Osteocyte (in vitro differentiated cells): ENCODE measurements around the gene SRD5A1. TPM values are rescaled to one million over a fixed set of nuclear protein-coding genes. Genes with fewer than 3 reads are reported as not detected.
A peak's percentile ranks its signal among the peaks of the same experiment; 100 is the strongest.

Experiments used
- DNase-seq: peaks from one replicate; pipeline ENCODE4 v3.0.0; 2021; ENCODE audit warnings: mixed read lengths; ENCODE audit not compliant: unreplicated experiment; ENCODE audit errors: extremely low spot score
- H3K27ac Mint-ChIP-seq: one replicate; pipeline ENCODE4 v1.8.0; 2021; ENCODE audit warnings: mild to moderate bottlenecking, mixed read lengths; ENCODE audit not compliant: unreplicated experiment
- H3K27me3 Mint-ChIP-seq: one replicate; pipeline ENCODE4 v1.8.0; 2021; ENCODE audit warnings: mixed read lengths; ENCODE audit not compliant: unreplicated experiment
- H3K36me3 Mint-ChIP-seq: one replicate; pipeline ENCODE4 v1.8.0; 2021; ENCODE audit warnings: mixed read lengths; ENCODE audit not compliant: unreplicated experiment
- H3K4me1 Mint-ChIP-seq: one replicate; pipeline ENCODE4 v1.8.0; 2021; ENCODE audit warnings: mixed read lengths; ENCODE audit not compliant: unreplicated experiment
- H3K4me3 Mint-ChIP-seq: one replicate; pipeline ENCODE4 v1.8.0; 2021; ENCODE audit warnings: mild to moderate bottlenecking, moderate library complexity, mixed read lengths; ENCODE audit not compliant: unreplicated experiment
- H3K9me3 Mint-ChIP-seq: one replicate; pipeline ENCODE4 v1.8.0; 2021; ENCODE audit warnings: mixed read lengths; ENCODE audit not compliant: unreplicated experiment
- CTCF ChIP-seq: fragments of 200-600 bp; sonication (generic); IDR thresholded peaks from 2 replicates; pipeline ENCODE4 v1.5.0; 2021; ENCODE audit warnings: antibody characterized with exemption, mild to moderate bottlenecking, moderate library complexity
- long read RNA-seq: library from polyadenylated mRNA; unstranded; transcript quantifications from one replicate; pipeline ENCODE4 v2.0.0, GENCODE V29; 2021
- total RNA-seq: library from RNA; stranded (reverse); gene quantifications from 2 replicates; pipeline ENCODE4 v1.2.1, GENCODE V29; 2021

The SRD5A1 gene
- 25.0 and 28.5 TPM in 2 replicates for total RNA-seq
- long read RNA-seq, full-length matches to known transcripts = 15 of 18 reads
- long read RNA-seq, partial matches to known transcripts = 0 of 18 reads
- long read RNA-seq, other reads (novel, unspliced or antisense) = 3 of 18 reads

GRCh38 chr5:6632888-6633468, at the start of gene SRD5A1, which contains the start of gene NSUN2:
Gene SRD5A1, plus strand, starts transcription at chr5:6633440. Its CDS starts 137 bp downstream, at chr5:6633577.
Gene NSUN2, minus strand, starts transcription at chr5:6633044. Its CDS starts 65 bp downstream, at chr5:6632979.
- H3K4me3 Mint-ChIP-seq = peak within 1 kb of the TSS; percentile 96
- DNase-seq = peak; percentile 97
- H3K27me3 Mint-ChIP-seq = no peaks in the 10 kb centered on the region
- H3K9me3 Mint-ChIP-seq = no peaks in the 10 kb centered on the region
- peaks cover 25% of the 10 kb centered on the region for H3K4me1 Mint-ChIP-seq
- H3K27ac Mint-ChIP-seq = peak within 1 kb of the TSS; percentile 99
- H3K36me3 Mint-ChIP-seq = peaks cover 11% of the 10 kb centered on the region
- TF ChIP-seq CTCF = no peak

- H3K4me1 Mint-ChIP-seq = peaks cover 1% of the 10 kb centered on the region
- no peaks in the 10 kb centered on the region for H3K9me3 Mint-ChIP-seq
- H3K36me3 Mint-ChIP-seq = no peaks in the 10 kb centered on the region
- no peak for DNase-seq
- peak overlapping the region; percentile 52 for H3K4me3 Mint-ChIP-seq
- peaks cover 63% of the 10 kb centered on the region for H3K27me3 Mint-ChIP-seq
- TF ChIP-seq CTCF = no peak
- H3K27ac Mint-ChIP-seq = no peak overlapping the region
Observed at GRCh38 chr5:6584101-6584645, 49.1 kb upstream of the SRD5A1 start.

- Mint-ChIP-seq H3K4me1 (peaks cover 1% of the 10 kb centered on the region), H3K27me3 (peaks cover 61% of the 10 kb centered on the region), H3K4me3 (no peak overlapping the region), H3K27ac (no peak overlapping the region), H3K36me3 (no peaks in the 10 kb centered on the region), H3K9me3 (no peaks in the 10 kb centered on the region)
- no peak for DNase-seq
- TF ChIP-seq CTCF = no peak
Observed at GRCh38 chr5:6584727-6585126, 48.5 kb upstream of the SRD5A1 start.

GRCh38 chr5:6585168-6585567, 48.1 kb upstream of the SRD5A1 start:
- Mint-ChIP-seq H3K4me3 (no peak overlapping the region), H3K27ac (no peak overlapping the region), H3K36me3 (no peaks in the 10 kb centered on the region), H3K4me1 (peaks cover 1% of the 10 kb centered on the region), H3K9me3 (no peaks in the 10 kb centered on the region), H3K27me3 (peaks cover 61% of the 10 kb centered on the region)
- DNase-seq = no peak
- TF ChIP-seq CTCF = no peak

- Mint-ChIP-seq H3K36me3 (no peaks in the 10 kb centered on the region), H3K27ac (no peak overlapping the region), H3K9me3 (no peaks in the 10 kb centered on the region), H3K4me3 (no peak overlapping the region), H3K27me3 (peaks cover 57% of the 10 kb centered on the region), H3K4me1 (peaks cover 1% of the 10 kb centered on the region)
- no peak for TF ChIP-seq CTCF
- DNase-seq = no peak
Observed at GRCh38 chr5:6585939-6586646, 47.1 kb upstream of the SRD5A1 start.
